Neural cell (in vitro differentiated cells): Measurements from ENCODE around the gene SLC5A5. TPM values are rescaled to one million over a fixed set of nuclear protein-coding genes. Genes with fewer than 3 reads are reported as not detected.

ENCODE experiments used
- H2AFZ ChIP-seq: fragments of 200-600, 300-800 bp; sonication (generic), shearing (Covaris generic); 2 replicates; pipeline ENCODE4 v1.6.0; 2014; ENCODE audit warnings: low read depth, mild to moderate bottlenecking, antibody characterized with exemption, low read length, moderate library complexity
- H3F3A ChIP-seq: fragments of 200-600 bp; shearing (Covaris generic); 2 replicates; pipeline ENCODE4 v1.6.1; 2016; ENCODE audit warnings: mild to moderate bottlenecking, moderate library complexity, mixed read lengths, antibody characterized with exemption, low read length; ENCODE audit not compliant: insufficient read depth, poor library complexity, severe bottlenecking
- H3K27ac ChIP-seq: fragments of 200-600, 300-800 bp; sonication (generic), shearing (Covaris generic); 2 replicates; pipeline ENCODE4 v1.5.1; 2014; ENCODE audit warnings: mild to moderate bottlenecking, low read length, moderate library complexity
- H3K27me3 ChIP-seq: fragments of 300-800, 200-600 bp; sonication (generic), shearing (Covaris generic); 2 replicates; pipeline ENCODE4 v1.6.0; 2014; ENCODE audit warnings: mild to moderate bottlenecking, low read depth, low read length, moderate library complexity; ENCODE audit not compliant: insufficient read depth
- H3K36me3 ChIP-seq: fragments of 300-800, 200-600 bp; sonication (generic), shearing (Covaris generic); 2 replicates; pipeline ENCODE4 v1.5.1; 2014; ENCODE audit warnings: mild to moderate bottlenecking, antibody characterized with exemption, low read length, moderate library complexity; ENCODE audit not compliant: insufficient read depth
- H3K4me2 ChIP-seq: fragments of 300-800, 200-600 bp; sonication (generic), shearing (Covaris generic); 2 replicates; pipeline ENCODE4 v1.6.0; 2014; ENCODE audit warnings: mild to moderate bottlenecking, low read length
- H3K4me3 ChIP-seq: fragments of 300-800, 200-600 bp; sonication (generic), shearing (Covaris generic); 2 replicates; pipeline ENCODE4 v1.5.1; 2014; ENCODE audit warnings: mild to moderate bottlenecking, low read length, moderate library complexity
- H3K79me2 ChIP-seq: fragments of 200-600 bp; shearing (Covaris generic); replicated peaks from 2 replicates; pipeline ENCODE4 v1.6.0; 2014; ENCODE audit warnings: mild to moderate bottlenecking, low read length, moderate library complexity; ENCODE audit not compliant: insufficient read depth
- H3K9ac ChIP-seq: fragments of 300-800, 200-600 bp; sonication (generic), shearing (Covaris generic); 2 replicates; pipeline ENCODE4 v1.6.1; 2016; ENCODE audit warnings: mild to moderate bottlenecking, low read length, mixed read lengths
- H3K9me2 ChIP-seq: fragments of 200-600 bp; shearing (Covaris generic); 2 replicates; pipeline ENCODE4 v1.6.1; 2016; ENCODE audit warnings: mild to moderate bottlenecking, low read length, mixed read lengths; ENCODE audit not compliant: insufficient read depth
- H3K9me3 ChIP-seq: fragments of 200-600, 300-800 bp; sonication (generic), shearing (Covaris generic); 2 replicates; pipeline ENCODE4 v1.6.1; 2016; ENCODE audit warnings: mild to moderate bottlenecking, mixed run types, low read length, moderate library complexity, mixed read lengths
- H4K20me1 ChIP-seq: fragments of 200-600 bp; shearing (Covaris generic); 2 replicates; pipeline ENCODE4 v1.6.1; 2016; ENCODE audit warnings: mild to moderate bottlenecking, mixed run types; ENCODE audit not compliant: insufficient read depth
- CTCF ChIP-seq: fragments of 450-650 bp; IDR thresholded peaks from 2 replicates; pipeline ENCODE4 v1.5.1; 2014; ENCODE audit warnings: antibody characterized with exemption, mild to moderate bottlenecking, moderate library complexity; ENCODE audit not compliant: poor library complexity, severe bottlenecking
- EP300 ChIP-seq: fragments of 450-650 bp; conservative IDR thresholded peaks from 2 replicates; pipeline ENCODE4 v1.6.1; 2014; ENCODE audit warnings: antibody characterized with exemption, mild to moderate bottlenecking, moderate library complexity; ENCODE audit not compliant: poor library complexity, severe bottlenecking
- EZH2 ChIP-seq: fragments of 200-600, 300-800 bp; shearing (Covaris generic), sonication (generic); IDR thresholded peaks from 2 replicates; pipeline ENCODE4 v1.6.1; 2014; ENCODE audit warnings: antibody characterized with exemption, low read length, borderline replicate concordance, mild to moderate bottlenecking; ENCODE audit not compliant: insufficient read depth, poor library complexity, severe bottlenecking
- MXI1 ChIP-seq: fragments of 450-650 bp; conservative IDR thresholded peaks from 2 replicates; pipeline ENCODE4 v1.6.1; 2014; ENCODE audit warnings: antibody characterized with exemption, mild to moderate bottlenecking; ENCODE audit not compliant: poor library complexity, severe bottlenecking
- POLR2AphosphoS5 ChIP-seq: IDR thresholded peaks from 2 replicates; pipeline ENCODE4 v1.6.1; 2012
- RAD21 ChIP-seq: fragments of 450-650 bp; conservative IDR thresholded peaks from 2 replicates; pipeline ENCODE4 v1.6.1; 2014; ENCODE audit warnings: antibody characterized with exemption, mild to moderate bottlenecking, moderate library complexity
- REST ChIP-seq: IDR thresholded peaks from 2 replicates; pipeline ENCODE4 v1.6.1; 2012; ENCODE audit warnings: borderline replicate concordance
- SMC3 ChIP-seq: fragments of 450-650 bp; conservative IDR thresholded peaks from 2 replicates; pipeline ENCODE4 v1.6.1; 2014; ENCODE audit warnings: antibody characterized with exemption, mild to moderate bottlenecking, moderate library complexity; ENCODE audit not compliant: poor library complexity
- TAF1 ChIP-seq: IDR thresholded peaks from 2 replicates; pipeline ENCODE4 v1.6.1; 2012; ENCODE audit warnings: low read depth
- polyA plus RNA-seq: library from polyadenylated mRNA; depleted of rRNA; stranded (reverse); fragments of >200 nt; gene quantifications from 2 replicates; pipeline ENCODE4 v1.2.3, GENCODE V29; 2014

The SLC5A5 gene
- polyA plus RNA-seq, 1 donor from 2014 or later: not detected

GRCh38 chr19:17937371-17937900, 65.7 kb downstream of the SLC5A5 start:
- Histone ChIP-seq H3K9me2 (no peaks in the 10 kb centered on the region), H3K36me3 (no peaks in the 10 kb centered on the region)

More at GRCh38 chr19:17937371-17937900, 65.7 kb downstream of the SLC5A5 start:
- H3K27ac ChIP-seq: no peak overlapping the region
- no peak overlapping the region for H3K4me3 ChIP-seq
- TF ChIP-seq SMC3 (no peak), EP300 (no peak), MXI1 (no peak), TAF1 (no peak), POLR2AphosphoS5 (no peak), CTCF (no peak), EZH2 (no peak), REST (no peak), RAD21 (no peak)
- peaks cover 10% of the 10 kb centered on the region for H3K79me2 ChIP-seq
- no peak overlapping the region for H3K4me2 ChIP-seq
- H3K27me3 ChIP-seq: no peaks in the 10 kb centered on the region
- H4K20me1 ChIP-seq: no peaks in the 10 kb centered on the region
- H2AFZ ChIP-seq: no peak overlapping the region
- H3K9me3 ChIP-seq: no peaks in the 10 kb centered on the region
- no peak overlapping the region for H3K9ac ChIP-seq
- no peaks in the 10 kb centered on the region for H3F3A ChIP-seq
